H9 (cell line): ENCODE data around the gene BDNF. TPM values are rescaled to one million over a fixed set of nuclear protein-coding genes. Genes with fewer than 3 reads are reported as not detected.
A peak's percentile ranks its signal among the peaks of the same experiment; 100 is the strongest.

Experiments
- DNase-seq: peaks from one replicate; pipeline ENCODE4 v3.0.0-alpha.2; 2017
- H2AFZ ChIP-seq: one replicate; pipeline ENCODE4 v1.6.1; 2013; ENCODE audit warnings: mild to moderate bottlenecking, low read length, control low read depth, moderate library complexity
- H2AK5ac ChIP-seq: 2 replicates; pipeline ENCODE4 v1.6.1; 2013; ENCODE audit warnings: low read length, control low read depth, mixed read lengths; ENCODE audit not compliant: insufficient read length
- H2BK120ac ChIP-seq: one replicate; pipeline ENCODE4 v1.6.1; 2013; ENCODE audit warnings: low read depth, mild to moderate bottlenecking, low read length, control low read depth, inconsistent platforms; ENCODE audit not compliant: poor library complexity, severe bottlenecking
- H2BK12ac ChIP-seq: 2 replicates; pipeline ENCODE4 v1.6.1; 2013; ENCODE audit warnings: low read length, control low read depth, mixed read lengths, low read depth; ENCODE audit not compliant: insufficient read length
- H2BK15ac ChIP-seq: 2 replicates; pipeline ENCODE4 v1.6.1; 2013; ENCODE audit warnings: low read depth, low read length, control low read depth
- H2BK20ac ChIP-seq: one replicate; pipeline ENCODE4 v1.6.1; 2013; ENCODE audit warnings: low read depth, mild to moderate bottlenecking, low read length, control low read depth, inconsistent platforms; ENCODE audit not compliant: poor library complexity, severe bottlenecking
- H2BK5ac ChIP-seq: 2 replicates; pipeline ENCODE4 v1.6.1; 2013; ENCODE audit warnings: low read length, control low read depth, mixed read lengths; ENCODE audit not compliant: insufficient read length
- H3K14ac ChIP-seq: 2 replicates; pipeline ENCODE4 v1.6.1; 2013; ENCODE audit warnings: low read length, control low read depth; ENCODE audit not compliant: insufficient read depth
- H3K18ac ChIP-seq: 2 replicates; pipeline ENCODE4 v1.6.1; 2013; ENCODE audit warnings: low read depth, mild to moderate bottlenecking, mixed read lengths, low read length, control low read depth; ENCODE audit not compliant: insufficient read length
- H3K23ac ChIP-seq: 2 replicates; pipeline ENCODE4 v1.6.1; 2013; ENCODE audit warnings: low read length, control low read depth, mixed read lengths, low read depth; ENCODE audit not compliant: insufficient read length
- H3K23me2 ChIP-seq: 2 replicates; pipeline ENCODE4 v1.6.1; 2013; ENCODE audit warnings: low read depth, mild to moderate bottlenecking, mixed read lengths, low read length, control low read depth; ENCODE audit not compliant: insufficient read length, poor library complexity, severe bottlenecking
- H3K27ac ChIP-seq: 2 replicates; pipeline ENCODE4 v1.5.1; 2013; ENCODE audit warnings: low read length, control low read depth, mixed read lengths, low read depth; ENCODE audit not compliant: insufficient read length
- H3K27me3 ChIP-seq: 2 replicates; pipeline ENCODE4 v1.6.1; 2013; ENCODE audit warnings: low read length, control low read depth, inconsistent platforms; ENCODE audit not compliant: insufficient read depth
- H3K4ac ChIP-seq: 2 replicates; pipeline ENCODE4 v1.6.1; 2013; ENCODE audit warnings: low read depth, mild to moderate bottlenecking, control low read depth, inconsistent platforms, low read length, moderate library complexity
- H3K4me1 ChIP-seq: 2 replicates; pipeline ENCODE4 v1.6.1; 2013; ENCODE audit warnings: low read length, control low read depth, inconsistent platforms; ENCODE audit not compliant: insufficient read depth
- H3K4me2 ChIP-seq: 2 replicates; pipeline ENCODE4 v1.6.1; 2013; ENCODE audit warnings: low read length, control low read depth, mixed read lengths; ENCODE audit not compliant: insufficient read length, insufficient read depth
- H3K56ac ChIP-seq: 2 replicates; pipeline ENCODE4 v1.6.1; 2013; ENCODE audit warnings: low read depth, mild to moderate bottlenecking, mixed read lengths, low read length, control low read depth; ENCODE audit not compliant: insufficient read length
- H3K79me1 ChIP-seq: 2 replicates; pipeline ENCODE4 v1.6.1; 2013; ENCODE audit warnings: low read depth, mild to moderate bottlenecking, moderate library complexity, low read length, control low read depth, inconsistent platforms; ENCODE audit not compliant: insufficient read depth, poor library complexity, severe bottlenecking
- H3K79me2 ChIP-seq: 2 replicates; pipeline ENCODE4 v1.6.1; 2013; ENCODE audit warnings: low read length, control low read depth, inconsistent platforms; ENCODE audit not compliant: insufficient read depth
- H3K9ac ChIP-seq: 2 replicates; pipeline ENCODE4 v1.6.1; 2013; ENCODE audit warnings: low read length, control low read depth, mixed read lengths; ENCODE audit not compliant: insufficient read length; ENCODE audit errors: extremely low read depth
- H3K9me3 ChIP-seq: one replicate; pipeline ENCODE4 v1.6.1; 2013; ENCODE audit warnings: low read depth, low read length, inconsistent platforms; ENCODE audit not compliant: control insufficient read depth
- H3T11ph ChIP-seq: one replicate; pipeline ENCODE4 v1.6.1; 2013; ENCODE audit warnings: mild to moderate bottlenecking, low read length, control low read depth, inconsistent platforms
- H4K20me1 ChIP-seq: one replicate; pipeline ENCODE4 v1.6.1; 2013; ENCODE audit not compliant: control insufficient read depth, insufficient read length, insufficient read depth
- H4K5ac ChIP-seq: 2 replicates; pipeline ENCODE4 v1.6.1; 2013; ENCODE audit warnings: low read depth, mild to moderate bottlenecking, mixed read lengths, low read length, control low read depth; ENCODE audit not compliant: insufficient read length
- H4K8ac ChIP-seq: replicated peaks from 2 replicates; pipeline ENCODE4 v1.6.1; 2013; ENCODE audit warnings: low read length, control low read depth, mixed read lengths, low read depth; ENCODE audit not compliant: insufficient read length
- H4K91ac ChIP-seq: 2 replicates; pipeline ENCODE4 v1.6.1; 2013; ENCODE audit warnings: low read depth, mild to moderate bottlenecking, moderate library complexity, mixed read lengths, low read length, control low read depth; ENCODE audit not compliant: insufficient read length
- H3K27ac Mint-ChIP-seq, 3 experiments: 2 replicates in 2 of 3; 3 replicates in 1 of 3; pipeline ENCODE4 v1.8.0; 2020 to 2021; ENCODE audit warnings: mixed read lengths in 3 of 3, mild to moderate bottlenecking in 1 of 3, moderate library complexity in 1 of 3
- H3K27me3 Mint-ChIP-seq: 2 replicates; pipeline ENCODE4 v1.8.0; 2021; ENCODE audit warnings: low read depth, mild to moderate bottlenecking, moderate library complexity, mixed read lengths
- H3K36me3 Mint-ChIP-seq, 3 experiments: 2 replicates in 2 of 3; 3 replicates in 1 of 3; pipeline ENCODE4 v1.8.0; 2020 to 2021; ENCODE audit warnings: low read depth in 3 of 3, mixed read lengths in 3 of 3; ENCODE audit not compliant: insufficient read depth in 1 of 3
- H3K4me1 Mint-ChIP-seq, 2 experiments: 2 replicates each; pipeline ENCODE4 v1.8.0; 2020; ENCODE audit warnings: mixed read lengths in 2 of 2
- H3K4me3 Mint-ChIP-seq, 2 experiments: 2 replicates in 1 of 2; 3 replicates in 1 of 2; pipeline ENCODE4 v1.8.0; 2020 to 2021; ENCODE audit warnings: mild to moderate bottlenecking in 2 of 2, mixed read lengths in 2 of 2, moderate library complexity in 1 of 2
- H3K9me3 Mint-ChIP-seq, 2 experiments: 2 replicates in 1 of 2; 3 replicates in 1 of 2; pipeline ENCODE4 v1.8.0; 2020; ENCODE audit warnings: mild to moderate bottlenecking in 2 of 2, mixed read lengths in 2 of 2, moderate library complexity in 1 of 2
- WGBS: extraction: QIAGEN DNeasy Blood & Tissue Kit; methylation state at CpG from one replicate; pipeline ENCODE4 v1.1.7; 2013; ENCODE audit warnings: missing lambda C conversion rate, low lambda C conversion rate, mixed read lengths; ENCODE audit not compliant: insufficient read length; ENCODE audit errors: extremely low coverage; 5-methylcytosine and 5-hydroxymethylcytosine counted together
- total RNA-seq: library from RNA; stranded (reverse); gene quantifications from 2 replicates; pipeline ENCODE4 v1.2.1, GENCODE V29; 2021
- TF ChIP-seq, protein P1 (sequence below): fragments of 200-600 bp; sonication (generic); conservative IDR thresholded peaks from 3 replicates; pipeline ENCODE4 v1.8.0; 2021; ENCODE audit warnings: antibody characterized with exemption, mild to moderate bottlenecking

Gene BDNF
- total RNA-seq, 1 experiment from 2014 or later = 2.7 TPM

DNA sequence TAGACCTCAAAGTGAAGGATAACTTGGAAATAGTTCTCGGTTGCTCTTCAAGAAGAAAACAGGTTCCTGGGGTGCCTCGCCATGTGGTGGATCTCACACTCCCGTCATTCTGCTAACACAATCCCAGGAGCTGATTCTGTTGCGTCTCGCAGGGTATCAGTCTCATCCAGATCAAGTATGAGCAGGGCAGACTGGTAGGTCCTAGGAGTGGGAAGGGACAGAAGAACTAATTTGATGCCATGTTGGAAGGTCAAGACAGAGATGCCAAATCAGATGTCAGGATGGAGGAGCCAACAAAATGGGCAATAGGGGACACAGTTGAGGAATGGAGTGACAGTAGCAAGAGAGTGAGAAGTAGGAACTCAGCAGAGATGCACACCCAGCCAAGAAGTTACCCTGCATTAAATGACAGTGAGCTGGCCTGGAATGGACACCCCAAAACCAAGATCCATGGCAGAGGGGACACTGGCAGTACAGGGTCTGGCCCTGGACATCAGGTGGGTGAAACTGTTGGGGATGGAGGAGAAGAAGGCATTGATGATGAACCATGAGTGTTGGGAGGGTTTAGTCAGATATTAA, 76.2 kb downstream of the BDNF start:
- 0 out of 2 replicates have a peak, but pooled peaks cover 2% of the 10 kb centered on the region for H3K79me2 ChIP-seq
- peaks cover 8% of the 10 kb centered on the region for H3K4me1 ChIP-seq
- peaks cover 27 to 63% of the 10 kb centered on the region in 2 experiments for H3K4me1 Mint-ChIP-seq
- no peak overlapping the region for H3K56ac ChIP-seq
- no peaks in the 10 kb centered on the region for H3K27me3 ChIP-seq
- H3K4me3 Mint-ChIP-seq = peak overlapping the region in 1 of 2 experiments; percentile 13; a peak in 1 of 5 replicates
- H3K9me3 Mint-ChIP-seq = no peaks in the 10 kb centered on the region
- no peak overlapping the region for H2BK5ac ChIP-seq
- no peak overlapping the region for H3K14ac ChIP-seq
- WGBS = no CpG with 5 or more reads among the region's 5 CpGs
- no peak overlapping the region for H4K5ac ChIP-seq
- H4K20me1 ChIP-seq = peaks cover 2% of the 10 kb centered on the region
- no peak overlapping the region for H3K18ac ChIP-seq
- no peak overlapping the region for H2AK5ac ChIP-seq
- H4K91ac ChIP-seq = no peak overlapping the region
- no peak overlapping the region for H2AFZ ChIP-seq
- no peaks in the 10 kb centered on the region for H3K27me3 Mint-ChIP-seq
- no peak overlapping the region for H3K23ac ChIP-seq
- H3T11ph ChIP-seq = no peak overlapping the region
- no peak overlapping the region for H4K8ac ChIP-seq
- peak overlapping the region in 1 of 3 experiments; percentile 30; a peak in 1 of 7 replicates for H3K27ac Mint-ChIP-seq
- peaks cover 41 to 97% (median 68%) of the 10 kb centered on the region in 3 experiments for H3K36me3 Mint-ChIP-seq
- no peaks in the 10 kb centered on the region for H3K9me3 ChIP-seq
- DNase-seq = no peak
- H3K4me2 ChIP-seq = no peak overlapping the region
- H2BK12ac ChIP-seq = no peak overlapping the region
- no peak overlapping the region for H2BK15ac ChIP-seq
- no peak overlapping the region for H2BK120ac ChIP-seq
- no peaks in the 10 kb centered on the region for H3K23me2 ChIP-seq
- no peak overlapping the region for H3K27ac ChIP-seq
- no peaks in the 10 kb centered on the region for H3K79me1 ChIP-seq
- no peak overlapping the region for H2BK20ac ChIP-seq
- no peak overlapping the region for H3K9ac ChIP-seq
- TF ChIP-seq, protein P1, sequence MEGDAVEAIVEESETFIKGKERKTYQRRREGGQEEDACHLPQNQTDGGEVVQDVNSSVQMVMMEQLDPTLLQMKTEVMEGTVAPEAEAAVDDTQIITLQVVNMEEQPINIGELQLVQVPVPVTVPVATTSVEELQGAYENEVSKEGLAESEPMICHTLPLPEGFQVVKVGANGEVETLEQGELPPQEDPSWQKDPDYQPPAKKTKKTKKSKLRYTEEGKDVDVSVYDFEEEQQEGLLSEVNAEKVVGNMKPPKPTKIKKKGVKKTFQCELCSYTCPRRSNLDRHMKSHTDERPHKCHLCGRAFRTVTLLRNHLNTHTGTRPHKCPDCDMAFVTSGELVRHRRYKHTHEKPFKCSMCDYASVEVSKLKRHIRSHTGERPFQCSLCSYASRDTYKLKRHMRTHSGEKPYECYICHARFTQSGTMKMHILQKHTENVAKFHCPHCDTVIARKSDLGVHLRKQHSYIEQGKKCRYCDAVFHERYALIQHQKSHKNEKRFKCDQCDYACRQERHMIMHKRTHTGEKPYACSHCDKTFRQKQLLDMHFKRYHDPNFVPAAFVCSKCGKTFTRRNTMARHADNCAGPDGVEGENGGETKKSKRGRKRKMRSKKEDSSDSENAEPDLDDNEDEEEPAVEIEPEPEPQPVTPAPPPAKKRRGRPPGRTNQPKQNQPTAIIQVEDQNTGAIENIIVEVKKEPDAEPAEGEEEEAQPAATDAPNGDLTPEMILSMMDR = no peak
- no peak overlapping the region for H3K4ac ChIP-seq
